Mesendoderm (in vitro differentiated cells): ENCODE measurements around the gene GRK4. TPM values are rescaled to one million over a fixed set of nuclear protein-coding genes. Genes with fewer than 3 reads are reported as not detected.

Source experiments
- DNase-seq: peaks from one replicate; pipeline ENCODE4 v3.0.0; 2013
- H2AK5ac ChIP-seq: 2 replicates; pipeline ENCODE4 v1.6.1; 2013; ENCODE audit warnings: low read length, inconsistent platforms
- H2BK120ac ChIP-seq: 2 replicates; pipeline ENCODE4 v1.6.1; 2013; ENCODE audit warnings: low read depth, mild to moderate bottlenecking, low read length, moderate library complexity, mixed read lengths
- H2BK15ac ChIP-seq: replicated peaks from 2 replicates; pipeline ENCODE4 v1.6.1; 2013; ENCODE audit warnings: low read depth, mild to moderate bottlenecking, moderate library complexity
- H2BK5ac ChIP-seq: 2 replicates; pipeline ENCODE4 v1.6.1; 2013; ENCODE audit warnings: low read length, inconsistent platforms
- H3K18ac ChIP-seq: 2 replicates; pipeline ENCODE4 v1.6.1; 2013; ENCODE audit warnings: mild to moderate bottlenecking, low read length, mixed read lengths
- H3K23ac ChIP-seq: one replicate; pipeline ENCODE4 v1.6.1; 2013; ENCODE audit warnings: low read length
- H3K27ac ChIP-seq: 2 replicates; pipeline ENCODE4 v1.5.1; 2013; ENCODE audit warnings: low read depth, mild to moderate bottlenecking, inconsistent platforms, low read length, moderate library complexity
- H3K27me3 ChIP-seq: 2 replicates; pipeline ENCODE4 v1.6.1; 2013; ENCODE audit warnings: low read length, control low read depth, mild to moderate bottlenecking, inconsistent platforms; ENCODE audit not compliant: insufficient read depth, poor library complexity
- H3K36me3 ChIP-seq: 2 replicates; pipeline ENCODE4 v1.6.1; 2013; ENCODE audit warnings: low read length, inconsistent platforms; ENCODE audit not compliant: control insufficient read depth, insufficient read depth
- H3K4ac ChIP-seq: one replicate; pipeline ENCODE4 v1.6.1; 2013; ENCODE audit warnings: low read depth, mild to moderate bottlenecking, low read length, moderate library complexity
- H3K4me1 ChIP-seq: 2 replicates; pipeline ENCODE4 v1.6.1; 2013; ENCODE audit warnings: low read depth, low read length, inconsistent platforms; ENCODE audit not compliant: control insufficient read depth
- H3K4me2 ChIP-seq: 2 replicates; pipeline ENCODE4 v1.6.1; 2013; ENCODE audit warnings: low read length
- H3K4me3 ChIP-seq: 2 replicates; pipeline ENCODE4 v1.5.1; 2013; ENCODE audit warnings: mild to moderate bottlenecking, low read length
- H3K56ac ChIP-seq: one replicate; pipeline ENCODE4 v1.6.1; 2013; ENCODE audit warnings: low read length
- H3K79me1 ChIP-seq: 2 replicates; pipeline ENCODE4 v1.6.1; 2013; ENCODE audit warnings: low read length, inconsistent platforms
- H3K79me2 ChIP-seq: 2 replicates; pipeline ENCODE4 v1.6.1; 2013; ENCODE audit warnings: mild to moderate bottlenecking, low read length; ENCODE audit not compliant: control insufficient read depth, insufficient read depth
- H3K9ac ChIP-seq: 2 replicates; pipeline ENCODE4 v1.6.1; 2013; ENCODE audit warnings: low read length, inconsistent platforms
- H4K5ac ChIP-seq: one replicate; pipeline ENCODE4 v1.6.1; 2013; ENCODE audit warnings: low read length
- H4K8ac ChIP-seq: one replicate; pipeline ENCODE4 v1.6.1; 2013; ENCODE audit warnings: low read depth, mild to moderate bottlenecking, control low read depth, low read length, moderate library complexity
- WGBS: extraction: QIAGEN DNeasy Blood & Tissue Kit; methylation state at CpG from one replicate; pipeline ENCODE4 v1.1.7; 2013; ENCODE audit warnings: low lambda C conversion rate, missing lambda C conversion rate; ENCODE audit not compliant: insufficient coverage; ENCODE audit errors: extremely low coverage; 5-methylcytosine and 5-hydroxymethylcytosine counted together
- small RNA-seq: library from polyadenylated mRNA; stranded (forward); fragments of <200 nt; extraction: miRNeasy Mini kit (QIAGEN cat#:217004); gene quantifications from one replicate; pipeline ENCODE3, GENCODE V24; 2013; ENCODE audit not compliant: insufficient read depth

The GRK4 gene

GRCh38 chr4:3087115-3087797 is 123.9 kb downstream of the GRK4 start:
- H3K18ac ChIP-seq = no peak overlapping the region
- no peak overlapping the region for H3K27ac ChIP-seq
- H3K4ac ChIP-seq = no peak overlapping the region
- no peak overlapping the region for H2BK5ac ChIP-seq
- H2BK120ac ChIP-seq = no peak overlapping the region
- no peak overlapping the region for H3K4me2 ChIP-seq
- H3K23ac ChIP-seq = no peak overlapping the region
- H4K8ac ChIP-seq = no peak overlapping the region
- WGBS = no CpG with 5 or more reads among the region's 4 CpGs
- H3K36me3 ChIP-seq = no peaks in the 10 kb centered on the region
- H3K27me3 ChIP-seq = no peaks in the 10 kb centered on the region
- no peak overlapping the region for H2AK5ac ChIP-seq
- no peak overlapping the region for H2BK15ac ChIP-seq
- no peak overlapping the region for H4K5ac ChIP-seq
- H3K4me1 ChIP-seq = no peaks in the 10 kb centered on the region
- H3K9ac ChIP-seq = no peak overlapping the region
- peaks cover 10% of the 10 kb centered on the region for H3K79me1 ChIP-seq
- no peak overlapping the region for H3K56ac ChIP-seq
- no peak overlapping the region for H3K4me3 ChIP-seq
- H3K79me2 ChIP-seq = peaks cover 21% of the 10 kb centered on the region
- DNase-seq = no peak

Small RNA genes within 50 kb of the gene (small RNA-seq; reads per million reads assigned to genes)
- gene RF02134 = not detected
- not detected for gene RF02135
- not detected for gene RNU6-204P
